MM.1S (cell line): ENCODE measurements around the gene HRNR.
A peak's percentile ranks its signal among the peaks of the same experiment; 100 is the strongest.

Source experiments
- CTCF ChIP-seq: fragments of 300-600 bp; sonication (generic); IDR thresholded peaks from 2 replicates; pipeline ENCODE4 v1.5.1; 2016; ENCODE audit warnings: antibody characterized with exemption, low read length, mixed read lengths
- EZH2phosphoT487 ChIP-seq: fragments of 300-600 bp; sonication (generic); IDR thresholded peaks from 2 replicates; pipeline ENCODE4 v1.6.1; 2018; ENCODE audit warnings: antibody characterized with exemption, low read length

DNA sequence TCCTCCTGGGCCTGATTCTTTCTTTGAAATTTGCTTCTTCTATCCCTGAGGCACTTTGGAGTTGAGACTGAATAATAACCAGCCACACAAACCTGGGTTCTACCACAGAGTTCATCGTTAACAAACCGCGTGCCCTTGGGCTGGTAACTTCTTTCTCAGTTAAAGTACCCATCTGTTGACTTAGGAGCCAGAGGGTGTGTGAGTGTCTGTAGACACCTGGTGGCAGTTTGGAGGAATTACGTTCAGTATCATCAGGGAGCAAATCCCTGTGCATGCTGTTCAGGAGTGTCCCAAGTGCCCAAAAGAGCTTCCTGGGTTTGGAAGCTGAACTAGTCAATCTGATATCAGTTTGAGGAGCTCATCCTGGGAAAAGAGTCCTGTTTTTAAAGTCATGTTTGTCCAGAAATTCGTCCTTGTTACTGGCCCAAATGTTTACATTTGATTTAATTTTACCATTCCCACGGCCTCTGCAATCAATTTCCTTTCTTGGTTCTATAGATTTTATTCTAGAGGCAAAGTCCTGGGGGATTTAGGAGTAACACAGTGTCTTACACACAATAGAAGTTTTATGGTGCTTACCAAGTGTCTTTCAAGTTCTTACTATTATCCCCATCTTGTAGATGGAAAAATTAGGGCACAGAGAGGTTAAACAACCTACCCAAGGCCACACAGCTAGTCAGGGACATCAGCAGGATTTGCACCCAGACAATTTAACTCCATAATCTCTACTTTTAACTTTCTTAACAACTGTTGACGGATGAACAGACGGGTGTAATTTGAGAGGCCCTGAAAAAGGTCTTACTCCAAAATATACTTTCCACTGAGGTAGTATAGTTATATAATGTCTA is 38.2 kb downstream of the HRNR start:
- TF ChIP-seq CTCF, result peak; percentile 97
- no peak for TF ChIP-seq EZH2phosphoT487
